Progenitor cell of endocrine pancreas (in vitro differentiated cells): Measurements from ENCODE around the gene OGFOD1. TPM values are rescaled to one million over a fixed set of nuclear protein-coding genes. Genes with fewer than 3 reads are reported as not detected.
A peak's percentile ranks its signal among the peaks of the same experiment; 100 is the strongest.

Experiments
- DNase-seq: peaks from one replicate; pipeline ENCODE4 v3.0.0; 2021; ENCODE audit warnings: low spot score; ENCODE audit not compliant: unreplicated experiment
- H3K27ac Mint-ChIP-seq: 2 replicates; pipeline ENCODE4 v1.8.0; 2021; ENCODE audit warnings: mild to moderate bottlenecking, moderate library complexity, mixed read lengths
- H3K27me3 Mint-ChIP-seq: 2 replicates; pipeline ENCODE4 v1.8.0; 2021; ENCODE audit warnings: mixed read lengths
- H3K36me3 Mint-ChIP-seq: 2 replicates; pipeline ENCODE4 v1.8.0; 2022; ENCODE audit warnings: mixed read lengths; ENCODE audit not compliant: insufficient read depth
- H3K4me1 Mint-ChIP-seq: 2 replicates; pipeline ENCODE4 v1.8.0; 2021; ENCODE audit warnings: low read depth, mixed read lengths
- H3K4me3 Mint-ChIP-seq: 2 replicates; pipeline ENCODE4 v1.8.0; 2021; ENCODE audit warnings: low read depth, mild to moderate bottlenecking, moderate library complexity, mixed read lengths
- H3K9me3 Mint-ChIP-seq: 2 replicates; pipeline ENCODE4 v1.8.0; 2021; ENCODE audit warnings: low read depth, mixed read lengths
- total RNA-seq: library from RNA; stranded (reverse); gene quantifications from 2 replicates; pipeline ENCODE4 v1.2.1, GENCODE V29; 2021
- TF ChIP-seq, protein P1 (sequence below): fragments of 200-600 bp; sonication (generic); IDR thresholded peaks from one replicate; pipeline ENCODE4 v1.5.0; 2021; ENCODE audit warnings: antibody characterized with exemption, mild to moderate bottlenecking; ENCODE audit not compliant: unreplicated experiment

Gene OGFOD1
- total RNA-seq, 1 donor from 2014 or later = 32.0 TPM

DNA sequence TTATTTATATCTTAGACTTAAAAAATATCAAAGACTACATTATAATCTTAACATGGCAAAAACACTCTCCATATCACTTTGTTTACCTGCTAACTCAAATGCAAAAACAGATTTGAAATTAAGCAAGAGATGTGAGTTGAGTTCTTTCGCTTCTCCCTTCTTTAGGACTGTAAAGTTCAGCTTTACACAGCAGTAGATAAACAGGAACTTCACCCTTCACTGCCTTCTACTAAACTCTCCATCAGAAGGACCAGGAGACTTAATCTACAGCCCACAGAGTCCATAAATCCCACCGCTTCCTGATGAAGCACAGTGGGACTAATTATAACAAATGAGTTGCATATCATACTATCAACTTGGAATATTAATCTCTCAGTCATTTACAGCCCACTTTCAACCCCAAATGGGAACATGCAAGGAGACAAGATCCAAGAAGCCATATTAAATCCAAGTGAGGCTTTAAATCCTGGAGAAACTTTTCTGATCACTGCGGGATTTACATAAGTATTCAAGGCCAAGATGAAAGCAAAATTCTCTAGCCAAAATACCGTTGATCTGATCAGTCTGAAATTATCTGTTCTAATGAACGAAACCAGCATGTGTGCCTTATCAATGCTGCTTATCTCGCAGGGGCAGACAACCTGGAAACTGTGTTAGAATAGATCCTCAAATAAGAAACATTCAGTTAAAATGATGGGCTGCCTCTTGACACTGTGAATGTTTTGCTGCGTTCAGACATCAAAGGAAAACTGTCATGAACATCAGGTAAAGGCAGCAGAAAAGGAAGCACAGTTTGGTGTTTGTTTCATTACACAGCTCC is 27.6 kb upstream of the OGFOD1 start:
- H3K4me3 Mint-ChIP-seq = peak overlapping the region; percentile 86
- no peaks in the 10 kb centered on the region for H3K27me3 Mint-ChIP-seq
- TF ChIP-seq, protein P1, sequence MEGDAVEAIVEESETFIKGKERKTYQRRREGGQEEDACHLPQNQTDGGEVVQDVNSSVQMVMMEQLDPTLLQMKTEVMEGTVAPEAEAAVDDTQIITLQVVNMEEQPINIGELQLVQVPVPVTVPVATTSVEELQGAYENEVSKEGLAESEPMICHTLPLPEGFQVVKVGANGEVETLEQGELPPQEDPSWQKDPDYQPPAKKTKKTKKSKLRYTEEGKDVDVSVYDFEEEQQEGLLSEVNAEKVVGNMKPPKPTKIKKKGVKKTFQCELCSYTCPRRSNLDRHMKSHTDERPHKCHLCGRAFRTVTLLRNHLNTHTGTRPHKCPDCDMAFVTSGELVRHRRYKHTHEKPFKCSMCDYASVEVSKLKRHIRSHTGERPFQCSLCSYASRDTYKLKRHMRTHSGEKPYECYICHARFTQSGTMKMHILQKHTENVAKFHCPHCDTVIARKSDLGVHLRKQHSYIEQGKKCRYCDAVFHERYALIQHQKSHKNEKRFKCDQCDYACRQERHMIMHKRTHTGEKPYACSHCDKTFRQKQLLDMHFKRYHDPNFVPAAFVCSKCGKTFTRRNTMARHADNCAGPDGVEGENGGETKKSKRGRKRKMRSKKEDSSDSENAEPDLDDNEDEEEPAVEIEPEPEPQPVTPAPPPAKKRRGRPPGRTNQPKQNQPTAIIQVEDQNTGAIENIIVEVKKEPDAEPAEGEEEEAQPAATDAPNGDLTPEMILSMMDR = no peak
- H3K9me3 Mint-ChIP-seq = no peaks in the 10 kb centered on the region
- H3K27ac Mint-ChIP-seq = peak overlapping the region; percentile 95
- no peaks in the 10 kb centered on the region for H3K36me3 Mint-ChIP-seq
- no peak for DNase-seq
- peaks cover 31% of the 10 kb centered on the region for H3K4me1 Mint-ChIP-seq

DNA sequence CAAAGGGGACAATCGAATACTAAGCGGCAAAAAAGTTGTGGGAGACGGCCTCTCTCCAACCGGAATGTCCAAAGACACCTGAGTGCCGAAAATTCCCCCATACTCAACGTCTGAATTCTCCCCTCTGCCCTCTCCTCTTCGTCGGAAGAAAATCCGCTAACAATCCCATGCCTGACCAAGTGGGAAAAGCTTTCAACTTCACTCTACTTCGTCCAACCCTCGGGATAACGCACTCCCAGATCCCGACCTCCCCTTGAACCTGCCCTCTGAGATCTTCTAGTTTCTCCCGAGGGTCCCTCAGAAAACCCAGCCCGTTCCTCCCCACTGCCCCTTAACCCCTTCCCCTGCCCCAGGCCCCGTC is 27.0 kb upstream of the OGFOD1 start:
- TF ChIP-seq, protein P1 = no peak
- Mint-ChIP-seq H3K4me1 (peaks cover 31% of the 10 kb centered on the region), H3K36me3 (no peaks in the 10 kb centered on the region), H3K27me3 (no peaks in the 10 kb centered on the region), H3K9me3 (no peaks in the 10 kb centered on the region), H3K4me3 (peak overlapping the region; percentile 86), H3K27ac (peak overlapping the region; percentile 95)
- DNase-seq = no peak

DNA sequence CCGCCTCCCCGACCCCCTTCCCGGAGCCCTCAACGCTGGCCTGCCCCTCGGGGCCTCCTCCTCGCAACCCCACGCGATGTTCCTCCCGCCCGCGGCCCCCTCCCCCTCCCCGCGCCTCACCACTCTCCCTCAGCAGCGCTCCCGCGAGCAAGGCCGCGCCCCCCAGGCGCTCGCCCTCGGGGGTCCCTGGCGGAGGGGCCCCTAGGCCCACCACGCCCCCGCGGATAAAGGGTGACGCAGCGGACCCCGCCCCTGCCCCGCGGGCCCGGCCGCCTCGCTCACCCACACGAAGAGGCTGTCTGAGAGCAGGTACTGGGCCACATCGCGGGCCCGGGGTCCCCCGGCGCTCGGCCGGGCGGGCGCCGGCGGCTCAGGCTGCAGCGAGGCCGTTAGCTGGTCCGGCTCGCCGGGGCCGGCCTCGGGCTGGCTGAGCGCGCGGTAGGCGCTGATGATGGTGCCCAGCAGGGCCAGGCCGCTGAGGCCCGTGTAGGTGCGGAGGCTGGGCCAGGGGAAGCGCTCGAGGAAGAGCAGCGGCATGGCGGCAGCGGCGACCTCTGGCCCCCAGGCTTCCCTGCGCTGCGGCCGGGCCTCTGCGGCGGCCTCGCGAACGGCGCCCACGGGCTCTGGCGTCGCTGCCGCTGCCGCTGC is 26.4 kb upstream of the OGFOD1 start:
- peak overlapping the region; percentile 86 for H3K4me3 Mint-ChIP-seq

DNA sequence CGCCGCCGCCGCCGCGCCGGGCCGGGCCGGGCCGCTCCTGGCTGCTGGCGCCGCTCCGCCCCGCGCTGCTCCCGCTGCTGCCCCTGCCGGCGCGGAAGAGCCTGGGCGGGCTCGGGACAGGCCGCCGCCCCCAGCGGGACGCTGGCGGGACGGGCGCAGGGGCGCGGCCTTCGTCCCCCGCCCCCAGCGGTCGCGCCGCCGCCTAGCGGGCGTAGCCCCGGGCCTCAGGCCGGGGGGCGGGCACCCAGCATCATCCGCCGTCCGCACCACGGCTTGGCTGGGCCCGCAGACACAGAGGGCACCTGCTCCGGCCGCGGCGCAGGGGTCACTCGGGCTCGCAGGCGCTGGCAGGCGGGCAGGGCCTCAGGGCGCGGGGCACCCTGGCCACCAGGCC is 25.9 kb upstream of the OGFOD1 start, which contains the start of gene AMFR:
Gene AMFR (minus strand): TSS at position 107 of the 394 bp plus-strand sequence. CDS start 218 bp downstream, outside the sequence.
- H3K9me3 Mint-ChIP-seq = no peaks in the 10 kb centered on the region
- H3K4me3 Mint-ChIP-seq = peak within 1 kb of the TSS; percentile 86
- H3K36me3 Mint-ChIP-seq = peaks cover under 1% of the 10 kb centered on the region
- peak within 1 kb of the TSS; percentile 95 for H3K27ac Mint-ChIP-seq
- H3K27me3 Mint-ChIP-seq = no peaks in the 10 kb centered on the region
- H3K4me1 Mint-ChIP-seq = peaks cover 27% of the 10 kb centered on the region
- TF ChIP-seq, protein P1 = peak; percentile 57
- peak; percentile 66 for DNase-seq

More for the DNA sequence above, 26.4 kb upstream of the OGFOD1 start:
- H3K36me3 Mint-ChIP-seq = no peaks in the 10 kb centered on the region
- peak; percentile 53 for DNase-seq
- no peaks in the 10 kb centered on the region for H3K9me3 Mint-ChIP-seq
- no peaks in the 10 kb centered on the region for H3K27me3 Mint-ChIP-seq
- TF ChIP-seq, protein P1 = no peak
- H3K4me1 Mint-ChIP-seq = peaks cover 31% of the 10 kb centered on the region
- H3K27ac Mint-ChIP-seq = peak overlapping the region; percentile 95

DNA sequence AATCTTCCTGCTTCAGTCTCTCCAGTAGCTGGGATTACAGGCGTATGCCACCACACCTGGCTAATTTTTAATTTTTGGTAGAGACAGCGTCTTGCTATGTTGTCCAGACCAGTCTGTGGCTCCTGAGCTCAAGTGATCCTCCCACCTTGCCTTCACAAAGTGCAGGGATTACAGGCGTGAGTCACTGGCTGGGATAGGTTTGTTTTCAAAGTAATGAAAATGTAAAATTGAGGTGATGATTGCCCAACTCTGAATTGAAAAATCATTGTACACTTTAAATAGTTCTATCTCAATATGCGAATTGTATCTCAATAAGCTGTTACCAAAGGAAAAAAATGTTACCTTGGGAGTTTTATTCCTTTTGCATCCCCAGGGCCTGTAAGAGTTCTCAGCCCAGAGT is 24.8 kb upstream of the OGFOD1 start:
- Mint-ChIP-seq H3K27ac (no peak overlapping the region), H3K27me3 (no peaks in the 10 kb centered on the region), H3K9me3 (no peaks in the 10 kb centered on the region), H3K36me3 (peaks cover 4% of the 10 kb centered on the region), H3K4me3 (peak overlapping the region; percentile 70), H3K4me1 (peaks cover 23% of the 10 kb centered on the region)
- no peak for DNase-seq
- TF ChIP-seq, protein P1 = no peak
